NCI-H1092 treated with DMSO at 0.1 percent for 48 hours (cell line): ENCODE measurements around the gene PEX13.

Source experiments
- DNase-seq: peaks from one replicate; lab custom pipeline; 2025; lab: John Stamatoyannopoulos, UW

PEX13 gene

DNA sequence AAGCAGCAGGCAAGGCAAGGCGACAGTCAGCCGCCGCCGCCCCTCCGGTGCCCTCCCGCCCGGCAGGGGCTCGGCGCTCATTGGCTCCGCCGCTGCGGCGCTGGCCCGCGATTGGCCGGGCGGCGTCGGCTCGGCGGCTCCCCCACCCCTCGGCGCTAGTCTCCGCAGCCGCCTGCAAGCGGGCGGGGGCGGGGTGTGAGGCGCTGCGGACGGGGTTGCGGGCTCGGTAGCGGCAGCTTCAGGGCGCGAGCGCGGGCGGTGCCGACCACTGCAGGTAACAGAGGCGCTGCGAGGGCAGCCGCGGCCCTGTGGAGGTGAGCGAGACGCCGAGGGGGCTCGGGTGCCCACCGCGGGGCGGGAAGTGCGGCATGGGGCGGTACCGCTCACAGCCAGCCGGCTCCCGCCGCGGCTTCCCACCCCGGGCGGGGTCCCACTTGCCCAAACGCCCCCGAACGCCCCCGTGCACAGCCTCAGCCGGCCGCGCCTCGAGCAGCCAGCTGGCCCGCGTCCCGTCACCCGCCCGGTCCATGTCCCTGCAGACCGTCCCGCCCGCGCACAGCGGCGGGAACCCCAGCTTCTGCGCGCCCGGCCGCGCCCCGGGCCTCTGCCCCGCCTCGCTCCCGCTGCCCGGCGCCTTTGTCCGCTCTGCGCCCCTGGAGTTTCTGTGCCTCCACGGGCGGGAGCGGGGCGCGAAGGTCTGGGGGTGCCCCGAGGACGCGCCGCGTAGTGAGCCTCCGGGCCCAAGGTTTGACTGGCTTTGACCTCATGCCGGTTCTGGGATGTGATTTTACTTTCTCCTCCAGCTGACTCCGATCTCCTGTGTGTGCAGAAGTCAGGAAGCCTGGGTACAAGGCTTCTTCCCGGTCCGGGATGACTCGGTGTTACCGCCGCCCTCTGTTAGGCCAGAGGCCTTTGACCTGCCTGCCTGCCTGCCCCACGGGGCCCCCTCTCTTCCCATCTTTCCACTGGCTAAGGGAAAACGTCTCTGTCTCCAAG is 48.5 kb downstream of the PEX13 start, which contains the start of gene SANBR:
SANBR (plus strand) TSS at position 158 of the 996 bp plus-strand sequence. CDS start 4,480 bp downstream, outside the sequence.
- DNase-seq, result peak; percentile 82

DNA sequence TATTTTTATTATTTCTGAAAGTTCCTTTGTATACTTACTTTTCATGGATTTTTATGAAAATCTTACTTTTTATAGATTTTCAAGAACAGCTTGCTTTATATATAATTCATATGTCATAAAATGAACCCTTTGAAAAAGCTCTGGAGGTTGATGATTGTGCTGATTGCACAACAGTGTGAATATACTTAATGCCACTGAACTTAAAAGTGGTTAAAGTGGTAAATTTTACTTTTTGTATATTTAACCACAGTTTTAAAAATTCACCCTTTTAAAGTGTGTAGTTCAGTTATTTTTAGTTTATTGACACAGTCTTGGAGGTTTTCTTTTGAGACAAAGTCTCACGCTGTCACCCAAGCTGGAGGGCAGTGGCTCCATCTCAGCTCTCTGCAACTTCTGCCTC is 56.6 kb downstream of the PEX13 start:
- no peak for DNase-seq

DNA sequence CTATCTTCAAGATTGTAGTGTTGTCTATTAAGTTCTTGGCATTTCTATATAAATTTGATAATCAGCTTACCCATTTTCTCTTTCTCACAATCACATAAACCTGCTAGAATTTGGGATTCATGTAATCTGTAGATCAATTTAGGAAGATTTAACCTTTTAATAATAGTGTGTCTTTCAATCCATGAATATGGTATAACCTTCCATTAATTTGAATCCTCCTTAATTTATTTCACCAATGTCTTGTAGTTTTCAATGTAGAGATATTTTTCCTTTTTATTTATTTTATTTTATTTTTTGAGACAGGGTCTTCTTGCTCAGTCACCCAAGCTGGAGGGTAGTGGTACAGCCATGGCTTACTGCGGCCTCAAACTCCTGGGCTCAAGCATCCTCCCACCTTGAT is 68.4 kb downstream of the PEX13 start:
- DNase-seq, result no peak

DNA sequence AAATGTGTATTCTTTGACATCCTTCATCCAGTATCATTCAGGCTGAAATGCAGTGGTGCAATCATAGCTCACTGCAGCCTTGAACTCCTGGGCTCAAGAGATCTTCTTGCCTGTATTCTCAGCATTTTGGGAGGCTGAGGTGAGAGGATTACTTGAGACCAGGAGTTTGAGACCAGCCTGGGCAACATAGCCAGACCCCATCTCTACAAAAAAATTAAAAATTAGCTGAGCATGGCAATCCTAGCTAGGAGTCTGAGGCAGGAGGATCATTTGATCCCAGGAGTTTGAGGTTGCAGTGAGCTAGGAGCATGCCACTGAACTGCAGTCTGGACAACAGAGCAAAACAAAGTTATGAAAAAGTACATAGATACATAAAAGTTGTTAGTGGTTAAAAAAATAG is 72.3 kb downstream of the PEX13 start:
- DNase-seq, result no peak

DNA sequence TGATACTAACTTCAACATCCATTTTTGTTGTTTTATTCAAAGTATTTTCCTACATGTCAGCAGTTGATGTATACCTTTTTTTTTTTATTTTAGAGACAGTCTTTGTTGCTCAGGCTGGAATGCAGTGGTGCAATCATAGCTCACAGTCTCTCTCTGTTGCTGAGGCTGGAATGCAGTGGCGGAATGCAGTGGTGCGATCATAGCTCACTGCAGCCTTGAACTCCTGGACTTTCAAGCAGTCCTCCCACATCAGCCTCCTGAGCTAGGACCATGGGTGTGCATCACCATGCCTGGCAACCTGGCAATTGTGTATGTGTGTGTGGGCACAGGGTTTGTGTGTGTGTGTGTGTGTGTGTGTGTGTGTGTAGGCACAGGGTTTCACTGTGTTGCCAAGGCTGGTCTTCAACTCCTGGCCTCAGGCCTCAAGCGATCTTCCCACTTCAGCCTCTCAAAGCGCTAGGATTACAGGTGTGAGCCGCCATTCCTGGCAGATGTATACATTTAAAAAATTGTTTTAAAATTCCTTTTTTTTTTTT is 72.9 kb downstream of the PEX13 start:
- no peak for DNase-seq

DNA sequence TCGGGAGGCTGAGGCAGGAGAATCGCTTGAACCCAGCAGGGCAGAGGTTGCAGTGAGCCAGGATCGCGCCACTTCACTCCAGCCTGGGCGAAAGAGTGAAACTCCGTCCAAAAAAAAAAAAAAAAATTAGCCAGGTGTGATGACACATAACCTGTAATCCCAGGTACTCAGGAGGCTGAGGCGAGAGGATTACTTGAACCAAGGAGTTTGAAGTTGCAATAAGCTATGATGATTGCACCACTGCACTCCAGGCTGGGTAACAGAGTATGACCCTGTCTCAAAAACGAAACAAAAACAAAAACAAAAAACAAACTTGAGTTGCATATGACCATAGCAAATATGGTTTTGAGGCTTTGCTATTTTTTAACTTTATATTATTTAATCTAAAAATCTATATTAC is 74.0 kb downstream of the PEX13 start:
- DNase-seq, result no peak

DNA sequence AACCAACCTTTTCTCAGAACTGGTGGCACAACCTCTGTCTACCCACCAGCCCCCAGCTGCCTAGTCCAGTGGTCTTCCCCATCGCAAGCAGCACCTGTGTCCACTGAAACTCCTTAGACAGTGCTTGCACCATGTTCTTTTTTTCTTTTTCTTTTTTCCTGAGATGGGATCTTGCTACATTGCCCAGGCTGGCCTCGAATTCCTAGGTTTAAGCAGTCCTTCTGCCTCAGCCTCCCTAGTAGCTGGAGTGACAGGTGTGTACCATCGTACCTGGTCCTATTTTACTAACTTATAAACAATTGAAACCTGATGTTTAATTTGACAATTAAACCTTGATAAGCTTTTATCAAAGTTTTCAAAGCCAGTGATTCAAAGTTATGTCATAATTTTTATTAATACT is 78.9 kb downstream of the PEX13 start:
- DNase-seq, result no peak

DNA sequence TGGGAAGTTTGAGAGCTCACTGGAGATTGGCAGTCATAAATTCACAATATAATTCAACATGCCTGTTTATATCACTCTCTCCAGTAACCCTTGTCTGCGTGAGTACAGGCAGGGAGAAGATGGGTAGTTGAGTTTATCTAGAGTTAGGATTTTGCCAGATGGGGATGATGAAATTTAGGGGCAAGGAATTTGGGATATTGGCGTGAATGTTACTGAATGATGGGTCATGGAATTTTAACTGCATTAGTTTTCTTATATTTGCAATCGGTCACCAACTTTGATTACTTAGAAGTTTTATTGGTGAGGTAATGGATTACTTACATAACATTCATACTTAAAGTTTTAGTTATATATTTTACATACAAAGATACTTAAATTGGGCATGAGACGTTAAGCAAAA is 83.3 kb downstream of the PEX13 start:
- no peak for DNase-seq
